Raji (cell line): ENCODE data around the gene PDE11A.

Source experiments
- POLR2A ChIP-seq: IDR thresholded peaks from 2 replicates; pipeline ENCODE4 v1.6.1; 2011; ENCODE audit warnings: low read depth, low read length, control low read depth; ENCODE audit not compliant: insufficient read depth

Gene PDE11A

GRCh38 chr2:177723235-177723634 is 349.3 kb downstream of the PDE11A start:
- TF ChIP-seq POLR2A: no peak

GRCh38 chr2:177721818-177722567 is 350.6 kb downstream of the PDE11A start:
- TF ChIP-seq POLR2A: no peak

GRCh38 chr2:177721087-177721486 is 351.5 kb downstream of the PDE11A start:
- no peak for TF ChIP-seq POLR2A

GRCh38 chr2:177717831-177718618 is 354.6 kb downstream of the PDE11A start:
- no peak for TF ChIP-seq POLR2A

GRCh38 chr2:177716484-177716883 is 356.1 kb downstream of the PDE11A start:
- no peak for TF ChIP-seq POLR2A

- no peak for TF ChIP-seq POLR2A
Measured at GRCh38 chr2:177715771-177716170, 356.8 kb downstream of the PDE11A start.

GRCh38 chr2:177714704-177715103 is 357.9 kb downstream of the PDE11A start:
- no peak for TF ChIP-seq POLR2A

- TF ChIP-seq POLR2A: no peak
Measured at GRCh38 chr2:177712462-177712861, 360.1 kb downstream of the PDE11A start.

- no peak for TF ChIP-seq POLR2A
Measured at GRCh38 chr2:177711483-177712265, 360.9 kb downstream of the PDE11A start.

GRCh38 chr2:177710889-177711288 is 361.7 kb downstream of the PDE11A start:
- no peak for TF ChIP-seq POLR2A

- no peak for TF ChIP-seq POLR2A
Measured at GRCh38 chr2:177709986-177710401, 362.6 kb downstream of the PDE11A start.

GRCh38 chr2:177708660-177709444 is 363.7 kb downstream of the PDE11A start:
- TF ChIP-seq POLR2A: no peak

- no peak for TF ChIP-seq POLR2A
Measured at GRCh38 chr2:177708106-177708505, 364.5 kb downstream of the PDE11A start.

GRCh38 chr2:177705511-177706173 is 366.9 kb downstream of the PDE11A start:
- no peak for TF ChIP-seq POLR2A

GRCh38 chr2:177703159-177703558 is 369.4 kb downstream of the PDE11A start:
- TF ChIP-seq POLR2A: no peak

GRCh38 chr2:177698281-177698680 is 374.3 kb downstream of the PDE11A start:
- TF ChIP-seq POLR2A: no peak
